ENCODE measurements around the gene CNTNAP5.
"Not testable (repeated sequence)": the region's sequence is repeated elsewhere in the genome, so short reads cannot be mapped to it uniquely, and the experiment has no call there.

The CNTNAP5 gene

GRCh38 chr2:124333784-124334183 is 308.7 kb downstream of the CNTNAP5 start:
- no peak for DNase-seq

GRCh38 chr2:124335058-124335457 is 310.0 kb downstream of the CNTNAP5 start:
- no peak for DNase-seq

DNA sequence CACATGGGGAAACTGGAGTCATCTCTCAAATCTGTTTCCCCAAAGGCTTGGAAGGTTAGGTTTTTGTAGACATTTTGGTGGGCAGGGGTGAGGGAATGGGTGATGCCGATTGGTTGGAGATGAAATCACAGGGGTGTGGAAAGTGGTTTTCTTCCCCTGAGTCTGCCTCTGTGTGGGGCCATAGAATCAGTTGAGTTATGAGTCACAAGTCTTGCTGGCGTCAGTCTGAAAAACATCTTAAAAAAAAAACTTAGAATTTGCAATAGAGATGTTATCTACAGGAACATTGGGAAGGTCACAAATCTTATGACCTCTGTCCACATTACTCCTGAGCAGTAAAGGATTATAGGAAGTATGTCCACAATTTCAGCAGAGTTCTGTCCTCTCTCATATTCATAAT is 314.6 kb downstream of the CNTNAP5 start:
- no peak for DNase-seq

DNA sequence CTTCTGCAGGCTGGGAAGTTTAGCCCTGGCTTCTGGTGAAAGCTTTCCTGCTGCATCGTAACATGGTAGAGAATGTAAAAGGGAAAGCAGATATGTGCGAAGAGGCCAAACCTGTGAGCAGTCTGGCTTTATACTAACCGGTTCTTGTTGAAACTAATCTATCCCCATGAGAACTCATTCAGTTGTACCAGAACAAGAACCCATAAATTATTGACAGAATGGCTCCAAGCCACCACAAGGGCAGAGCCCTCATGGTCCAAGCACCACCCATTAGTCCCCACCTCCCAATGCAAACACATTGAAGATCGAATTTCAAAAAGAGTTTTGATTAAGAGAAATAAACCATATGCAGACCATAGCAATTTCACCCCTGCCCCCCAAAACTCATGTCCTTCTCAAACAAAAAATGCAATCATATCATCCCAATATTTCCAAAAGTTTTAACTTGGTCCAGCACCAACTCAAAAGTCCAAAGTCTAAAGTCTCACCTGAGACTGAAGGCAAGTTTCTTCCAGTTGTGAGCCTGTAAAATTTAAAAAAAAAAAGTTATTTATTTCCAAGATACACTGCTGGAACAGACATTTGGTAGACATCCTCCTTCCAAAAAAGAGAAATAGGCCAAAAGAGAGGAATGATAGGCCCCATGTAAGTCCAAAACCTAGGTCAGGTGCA is 318.9 kb downstream of the CNTNAP5 start:
- DNase-seq, result no peak

GRCh38 chr2:124347209-124347608 is 322.1 kb downstream of the CNTNAP5 start:
- DNase-seq, result no peak

DNA sequence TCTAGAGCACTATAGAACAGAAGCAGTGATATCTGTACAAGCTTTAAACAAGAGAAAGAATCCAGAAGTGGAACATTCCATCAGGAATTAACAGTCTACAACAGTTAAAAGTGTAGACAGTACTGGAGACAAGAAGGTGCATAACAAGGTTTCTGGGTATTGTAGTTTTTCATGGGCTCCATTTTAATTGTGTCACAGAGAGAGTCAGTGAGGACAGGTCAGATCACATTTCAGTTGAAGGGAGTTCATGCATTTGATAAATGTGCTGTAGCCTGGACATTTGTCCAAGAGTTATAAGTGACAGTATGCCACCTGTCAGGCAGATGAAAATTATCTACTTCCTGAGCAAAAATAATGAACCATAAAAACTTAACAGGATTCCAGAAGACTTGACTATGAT is 328.6 kb downstream of the CNTNAP5 start:
- no peak for DNase-seq

DNA sequence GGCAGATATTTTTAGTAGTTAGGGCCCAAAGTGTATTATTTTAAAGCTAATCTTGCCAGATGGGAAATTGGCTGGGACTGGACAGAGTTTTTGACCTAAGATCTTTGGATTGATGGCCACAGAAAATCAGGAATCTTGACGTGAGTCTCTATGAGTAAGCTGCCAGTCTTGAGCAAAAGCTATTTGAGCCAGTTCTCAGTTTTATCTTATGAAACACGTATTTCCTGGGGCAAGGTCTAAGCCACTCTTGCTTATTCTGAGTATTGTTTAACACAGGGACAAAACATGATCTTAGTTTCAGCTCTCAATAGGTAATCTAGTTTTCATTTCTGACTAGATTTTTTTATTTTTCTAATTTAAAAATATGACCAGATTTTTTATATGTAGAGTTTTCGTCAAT is 329.4 kb downstream of the CNTNAP5 start:
- DNase-seq, result no peak

DNA sequence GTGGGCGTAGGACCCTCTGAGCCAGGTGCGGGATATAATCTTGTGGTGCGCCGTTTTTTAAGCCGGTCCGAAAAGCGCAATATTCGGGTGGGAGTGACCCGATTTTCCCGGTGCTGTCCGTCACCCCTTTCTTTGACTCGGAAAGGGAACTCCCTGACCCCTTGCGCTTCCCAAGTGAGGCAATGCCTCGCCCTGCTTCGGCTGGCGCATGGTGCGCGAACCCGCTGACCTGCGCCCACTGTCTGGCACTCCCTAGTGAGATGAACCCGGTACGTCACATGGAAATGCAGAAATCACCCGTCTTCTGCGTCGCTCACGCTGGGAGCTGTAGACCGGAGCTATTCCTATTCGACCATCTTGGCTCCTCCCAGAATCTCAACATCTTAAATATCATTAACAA is 336.9 kb downstream of the CNTNAP5 start:
- not testable (repeated sequence) for DNase-seq

GRCh38 chr2:124369181-124369580 is 344.1 kb downstream of the CNTNAP5 start:
- no peak for DNase-seq

DNA sequence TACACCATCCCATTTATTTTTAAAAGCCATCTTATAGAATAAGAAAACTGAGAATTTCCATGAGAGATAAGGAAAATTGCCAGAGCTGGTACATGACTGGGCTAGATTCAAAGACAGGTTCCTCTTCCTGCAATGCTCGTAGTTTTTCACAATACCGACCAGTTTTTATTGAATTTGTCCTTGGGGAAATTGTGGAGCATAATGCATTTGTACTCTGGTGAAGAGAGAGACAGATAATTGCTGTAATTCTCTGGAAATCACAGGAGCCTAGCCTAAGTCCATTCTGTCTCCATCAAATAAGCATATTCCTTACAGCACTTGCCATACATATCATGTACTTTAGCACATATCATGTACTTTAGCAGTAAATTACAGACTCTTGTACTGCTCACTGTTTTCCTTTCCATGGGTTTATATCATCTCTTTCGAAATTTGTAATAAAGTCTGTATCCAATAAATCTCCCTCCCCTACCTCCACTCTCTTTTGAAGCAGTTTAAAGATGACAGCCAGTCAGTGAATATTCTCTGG is 355.2 kb downstream of the CNTNAP5 start:
- DNase-seq, result no peak

DNA sequence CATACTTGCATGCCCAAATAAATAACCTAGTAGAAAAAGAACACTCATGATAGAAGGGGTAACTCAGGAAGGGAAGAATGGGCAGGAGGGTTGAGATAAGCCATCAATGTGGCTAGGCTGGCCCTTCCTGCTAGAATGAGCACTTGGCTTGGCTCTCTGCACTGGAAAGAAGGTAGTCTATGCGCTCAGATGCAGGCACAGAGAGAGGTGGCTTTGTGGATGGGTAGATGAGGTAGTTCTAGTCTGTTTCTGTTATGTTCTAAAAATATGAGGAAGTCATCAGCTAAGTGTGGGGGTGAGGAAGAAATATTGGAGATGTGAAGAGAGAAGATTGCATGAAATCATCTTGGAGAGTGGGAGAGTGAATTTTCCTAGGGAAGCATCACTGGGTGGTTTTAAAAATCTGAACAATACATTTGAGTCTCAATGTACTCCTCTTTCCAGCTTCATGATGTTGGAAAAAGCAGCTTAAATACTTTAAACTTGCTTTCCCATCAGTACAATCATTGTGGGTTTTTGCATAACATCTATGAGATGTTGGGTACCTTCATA is 357.1 kb downstream of the CNTNAP5 start:
- DNase-seq, result no peak

GRCh38 chr2:124395961-124396360 is 370.9 kb downstream of the CNTNAP5 start:
- DNase-seq, result no peak

- DNase-seq, result no peak
Observed at GRCh38 chr2:124402274-124402673, 377.2 kb downstream of the CNTNAP5 start.

GRCh38 chr2:124407836-124408534 is 382.9 kb downstream of the CNTNAP5 start:
- not testable (repeated sequence) for DNase-seq

DNA sequence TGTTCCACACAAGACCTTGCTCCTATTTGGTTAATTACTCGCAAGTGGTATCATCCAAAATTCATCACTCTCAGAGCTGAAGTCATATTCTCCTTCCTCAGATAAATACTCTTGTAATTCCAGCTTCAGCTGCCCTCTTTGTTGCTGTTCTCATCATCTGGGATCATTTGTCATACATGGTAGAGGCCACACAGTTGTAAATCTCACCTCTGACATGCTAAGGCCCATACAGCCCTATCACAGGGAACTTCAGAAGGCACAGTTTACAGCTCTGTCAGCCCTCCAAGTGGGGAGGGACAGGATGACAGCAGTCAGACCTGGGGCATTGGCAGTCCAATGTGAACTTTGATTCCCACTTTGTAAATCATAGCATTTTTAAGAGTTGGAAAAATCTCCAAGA is 399.0 kb downstream of the CNTNAP5 start:
- no peak for DNase-seq

DNA sequence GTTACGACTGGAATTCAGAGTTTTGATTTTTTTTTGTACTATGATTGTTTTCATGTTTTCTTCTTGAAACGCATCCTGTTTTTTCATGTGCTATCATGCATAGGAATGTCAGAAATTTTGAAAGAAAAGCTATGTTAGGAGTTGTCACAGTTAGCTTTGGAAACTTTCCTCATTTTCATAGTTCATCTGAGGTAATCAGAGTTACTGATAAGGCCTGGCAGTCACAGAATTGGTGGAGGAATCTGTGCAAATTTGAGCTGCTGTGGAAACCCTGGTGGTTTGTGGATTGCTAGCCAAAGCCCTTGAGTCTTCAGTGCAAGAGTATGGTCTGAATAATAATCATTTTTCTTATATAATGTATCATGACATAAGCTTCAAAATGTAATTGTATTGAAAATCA is 401.0 kb downstream of the CNTNAP5 start:
- no peak for DNase-seq

- no peak for DNase-seq
Observed at GRCh38 chr2:124426625-124427024, 401.5 kb downstream of the CNTNAP5 start.

DNA sequence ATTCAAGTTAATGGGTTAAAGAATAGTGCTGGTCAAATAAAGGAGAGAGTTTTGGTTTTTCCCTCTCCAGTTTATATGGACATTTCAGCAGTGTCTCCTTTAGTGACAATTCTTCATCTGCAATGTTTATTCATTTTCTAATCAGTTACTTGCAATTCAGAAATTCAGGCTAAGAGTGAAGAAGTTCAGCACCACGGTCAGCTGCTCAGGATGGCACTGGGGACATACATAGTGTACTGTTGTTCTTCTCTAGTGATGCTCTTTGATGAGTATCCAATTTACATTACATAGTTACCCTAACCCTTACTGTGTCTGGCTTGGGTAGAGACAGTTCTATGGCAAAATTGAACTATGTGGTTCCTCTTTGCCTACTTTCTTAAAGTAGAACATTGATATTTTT is 412.7 kb downstream of the CNTNAP5 start:
- DNase-seq, result no peak

GRCh38 chr2:124450481-124450880 is 425.4 kb downstream of the CNTNAP5 start:
- DNase-seq, result no peak

DNA sequence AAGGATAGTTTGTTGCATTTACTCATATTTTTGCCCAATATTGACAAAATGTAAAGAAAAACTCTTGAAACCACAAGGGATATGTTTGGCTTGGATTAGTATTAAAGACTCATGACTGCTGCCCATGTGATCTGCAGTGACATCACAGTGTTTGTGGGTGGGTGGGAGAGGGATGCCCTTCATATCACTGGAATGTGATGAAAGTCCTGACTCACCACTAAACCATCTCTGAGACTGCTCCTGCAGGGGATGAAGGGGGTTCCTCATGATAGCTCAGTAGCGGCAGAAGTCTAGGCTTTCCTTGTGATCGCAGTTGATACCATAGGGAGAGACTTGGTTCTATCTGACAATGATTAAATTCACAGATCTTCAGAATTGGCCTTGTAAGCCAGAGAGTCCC is 451.2 kb downstream of the CNTNAP5 start:
- DNase-seq, result no peak

DNA sequence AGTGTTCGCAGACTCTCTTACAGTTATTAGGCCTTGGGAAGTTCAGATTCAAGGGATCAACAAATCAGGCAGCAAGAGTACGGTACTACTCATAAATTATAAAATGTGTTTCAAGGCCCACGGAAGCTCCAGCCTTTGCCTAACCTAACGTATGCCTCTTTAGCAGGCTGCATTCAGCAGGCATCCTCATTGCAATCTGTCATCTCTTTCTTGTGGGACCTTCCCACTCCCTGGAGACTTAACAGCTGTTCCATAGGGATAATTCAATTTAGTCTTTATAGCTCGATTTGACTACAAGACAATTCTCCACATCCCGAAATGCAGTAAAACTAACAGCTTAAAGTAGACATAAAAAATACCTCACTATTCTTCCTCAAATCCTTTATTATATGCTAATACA is 453.7 kb downstream of the CNTNAP5 start:
- no peak for DNase-seq

- DNase-seq, result no peak
Observed at GRCh38 chr2:124480958-124481357, 455.9 kb downstream of the CNTNAP5 start.

- DNase-seq, result no peak
Observed at GRCh38 chr2:124482044-124482443, 457.0 kb downstream of the CNTNAP5 start.

GRCh38 chr2:124482551-124482950 is 457.5 kb downstream of the CNTNAP5 start:
- no peak for DNase-seq

All from activated CD8-positive, alpha-beta memory T cell treated with anti-CD3 and anti-CD28 coated beads for 24 hours (primary cell).